AG04450 (cell line): ENCODE data around the gene PALLD. TPM values are rescaled to one million over a fixed set of nuclear protein-coding genes. Genes with fewer than 3 reads are reported as not detected.

ENCODE experiments used
- CTCF ChIA-PET: fragments of 300-600, 350-600 bp; formaldehyde crosslinking; extraction: SDS; loops from one replicate; lab custom pipeline; 2022; ENCODE audit warnings: antibody characterized with exemption, inconsistent platforms; lab: Charles Lee
- POLR2A ChIA-PET: fragments of 350-600 bp; formaldehyde crosslinking; extraction: SDS; loops from one replicate; lab custom pipeline; 2021; ENCODE audit warnings: antibody characterized with exemption, inconsistent platforms; lab: Yijun Ruan, JAX
- DNase-seq: peaks from one replicate; pipeline ENCODE4 v3.0.0-alpha.2; 2011; ENCODE audit warnings: low read depth, low spot score
- H3K27ac ChIP-seq: one replicate; pipeline ENCODE4 v1.5.1; 2012; ENCODE audit warnings: low read depth, low read length, control low read depth
- H3K27me3 ChIP-seq: one replicate; pipeline ENCODE4 v1.6.0; 2012; ENCODE audit warnings: low read length; ENCODE audit not compliant: control insufficient read depth, insufficient read depth
- H3K4me3 ChIP-seq: 2 replicates; pipeline ENCODE4 v1.5.1; 2011; ENCODE audit warnings: mild to moderate bottlenecking, low read depth, low read length, control low read depth
- H3K9me3 ChIP-seq: 2 replicates; pipeline ENCODE4 v1.5.1; 2012; ENCODE audit warnings: low read length; ENCODE audit not compliant: control insufficient read depth, insufficient read depth
- polyA plus RNA-seq: library from polyadenylated mRNA; depleted of rRNA; stranded (reverse); fragments of >200 nt; gene quantifications from 2 replicates; pipeline ENCODE4 v1.2.3, GENCODE V29; 2011
- TF ChIP-seq, protein P1 (sequence below): IDR thresholded peaks from 2 replicates; pipeline ENCODE4 v1.5.1; 2011; ENCODE audit warnings: low read depth, low read length, control low read depth, inconsistent platforms

The PALLD gene
- polyA plus RNA-seq, 1 experiment = 159 TPM

- TF ChIP-seq, protein P1, sequence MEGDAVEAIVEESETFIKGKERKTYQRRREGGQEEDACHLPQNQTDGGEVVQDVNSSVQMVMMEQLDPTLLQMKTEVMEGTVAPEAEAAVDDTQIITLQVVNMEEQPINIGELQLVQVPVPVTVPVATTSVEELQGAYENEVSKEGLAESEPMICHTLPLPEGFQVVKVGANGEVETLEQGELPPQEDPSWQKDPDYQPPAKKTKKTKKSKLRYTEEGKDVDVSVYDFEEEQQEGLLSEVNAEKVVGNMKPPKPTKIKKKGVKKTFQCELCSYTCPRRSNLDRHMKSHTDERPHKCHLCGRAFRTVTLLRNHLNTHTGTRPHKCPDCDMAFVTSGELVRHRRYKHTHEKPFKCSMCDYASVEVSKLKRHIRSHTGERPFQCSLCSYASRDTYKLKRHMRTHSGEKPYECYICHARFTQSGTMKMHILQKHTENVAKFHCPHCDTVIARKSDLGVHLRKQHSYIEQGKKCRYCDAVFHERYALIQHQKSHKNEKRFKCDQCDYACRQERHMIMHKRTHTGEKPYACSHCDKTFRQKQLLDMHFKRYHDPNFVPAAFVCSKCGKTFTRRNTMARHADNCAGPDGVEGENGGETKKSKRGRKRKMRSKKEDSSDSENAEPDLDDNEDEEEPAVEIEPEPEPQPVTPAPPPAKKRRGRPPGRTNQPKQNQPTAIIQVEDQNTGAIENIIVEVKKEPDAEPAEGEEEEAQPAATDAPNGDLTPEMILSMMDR = no peak
- CTCF ChIA-PET = interaction anchor here (0.5 kb wide), 1 partner anchor 11 kb away, joined by 3 read pairs; no protein-coding TSS in a partner anchor
- POLR2A ChIA-PET = no interaction called here
- H3K27me3 ChIP-seq = no peaks in the 10 kb centered on the region
- H3K9me3 ChIP-seq = no peaks in the 10 kb centered on the region
- no peak for DNase-seq
- no peak overlapping the region for H3K4me3 ChIP-seq
- no peak overlapping the region for H3K27ac ChIP-seq
Observed at GRCh38 chr4:168490711-168491110, 6.1 kb upstream of the PALLD start.

DNA sequence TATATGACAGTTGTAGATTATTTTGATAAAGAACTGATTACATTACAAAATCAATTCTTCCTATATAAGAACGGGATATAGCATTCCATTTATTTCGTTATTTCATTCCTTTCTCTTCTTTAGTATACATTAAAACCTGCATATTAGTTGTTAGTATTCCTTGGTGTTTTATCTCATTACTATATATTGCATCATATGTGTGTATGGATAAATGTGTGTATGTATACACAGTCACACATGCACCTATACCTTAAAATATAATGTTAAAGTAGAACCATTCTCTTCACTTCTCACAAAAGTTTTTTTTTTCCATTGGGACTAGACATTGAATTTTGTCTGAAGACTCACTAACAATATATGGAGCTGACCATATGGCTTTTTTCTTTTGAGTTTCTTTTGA, 5.3 kb upstream of the PALLD start:
- H3K4me3 ChIP-seq = no peak overlapping the region
- no peak overlapping the region for H3K27ac ChIP-seq
- no peak for DNase-seq
- TF ChIP-seq, protein P1 = no peak
- POLR2A ChIA-PET = no interaction called here
- H3K27me3 ChIP-seq = no peaks in the 10 kb centered on the region
- no peaks in the 10 kb centered on the region for H3K9me3 ChIP-seq
- CTCF ChIA-PET = no interaction called here

- TF ChIP-seq, protein P1 = no peak
- Histone ChIP-seq H3K4me3 (no peak overlapping the region), H3K27me3 (no peaks in the 10 kb centered on the region), H3K9me3 (no peaks in the 10 kb centered on the region), H3K27ac (no peak overlapping the region)
- POLR2A ChIA-PET = no interaction called here
- CTCF ChIA-PET = interaction anchor here (0.7 kb wide), 1 partner anchor 1302 kb away, joined by 6 read pairs; no protein-coding TSS in a partner anchor
- DNase-seq = no peak
Observed at GRCh38 chr4:168498251-168498650, 1.4 kb downstream of the PALLD start.

- ChIA-PET CTCF (interaction anchor here (0.6 to 0.7 kb wide), 2 partner anchors 400 to 1303 kb away, joined by 3 to 6 read pairs; no protein-coding TSS in a partner anchor), POLR2A (no interaction called here)
- TF ChIP-seq, protein P1 = no peak
Observed at GRCh38 chr4:168499241-168499640, 2.4 kb downstream of the PALLD start.

DNA sequence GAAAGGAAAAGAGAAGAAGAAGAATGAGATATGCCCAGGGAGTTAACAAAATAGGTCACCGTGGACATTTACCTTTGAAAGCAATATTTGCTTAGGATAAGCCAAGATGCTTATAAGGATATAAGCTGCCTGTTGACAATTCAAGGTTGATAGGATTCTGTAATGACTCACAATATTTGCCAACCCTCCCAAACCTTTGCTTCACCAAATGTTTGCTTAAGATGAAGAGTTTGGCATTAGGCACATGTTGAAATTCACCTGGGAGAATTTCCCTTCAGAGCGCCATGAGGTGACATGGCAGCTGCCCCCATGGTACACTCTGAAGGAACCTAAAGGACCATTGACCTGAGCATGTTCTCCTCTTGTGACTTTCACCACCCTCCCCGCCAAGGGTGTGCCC, 4.6 kb downstream of the PALLD start:
- ChIA-PET POLR2A (no interaction called here), CTCF (no interaction called here)
- TF ChIP-seq, protein P1 = no peak
- Histone ChIP-seq H3K4me3 (no peak overlapping the region), H3K27ac (no peak overlapping the region), H3K9me3 (no peaks in the 10 kb centered on the region), H3K27me3 (no peaks in the 10 kb centered on the region)
- no peak for DNase-seq

More at GRCh38 chr4:168499241-168499640, 2.4 kb downstream of the PALLD start:
- Histone ChIP-seq H3K4me3 (no peak overlapping the region), H3K9me3 (no peaks in the 10 kb centered on the region), H3K27ac (no peak overlapping the region), H3K27me3 (no peaks in the 10 kb centered on the region)
- DNase-seq = no peak
